GM23338 (cell line): ENCODE data around the gene VANGL1. TPM values are rescaled to one million over a fixed set of nuclear protein-coding genes. Genes with fewer than 3 reads are reported as not detected.

ENCODE experiments used
- ATAC-seq: fragments of 200-7000 bp; cut with Tn5 transposase; 3 replicates; pipeline ENCODE4 v1.9.1; 2020
- DNase-seq: peaks from one replicate; pipeline ENCODE4 v3.0.0-alpha.2; 2015; ENCODE audit warnings: low spot score
- H2AFZ ChIP-seq: fragments of 200-600 bp; sonication (generic); 2 replicates; pipeline ENCODE4 v1.8.0; 2016; ENCODE audit warnings: antibody characterized with exemption, mild to moderate bottlenecking, moderate library complexity
- H3F3A ChIP-seq: fragments of 200-600 bp; sonication (generic); replicated peaks from 2 replicates; pipeline ENCODE4 v1.8.0; 2017; ENCODE audit warnings: antibody characterized with exemption, mixed run types, low read depth
- H3K27ac ChIP-seq: fragments of 200-600 bp; sonication (generic); 2 replicates; pipeline ENCODE4 v1.6.1; 2016; ENCODE audit warnings: low read depth
- H3K27me3 ChIP-seq: fragments of 200-600 bp; sonication (generic); 2 replicates; pipeline ENCODE4 v1.8.0; 2016; ENCODE audit warnings: mild to moderate bottlenecking, mixed run types, moderate library complexity; ENCODE audit not compliant: insufficient read depth
- H3K36me3 ChIP-seq: fragments of 200-600 bp; sonication (generic); 2 replicates; pipeline ENCODE4 v1.8.0; 2016; ENCODE audit warnings: mild to moderate bottlenecking; ENCODE audit not compliant: insufficient read depth
- H3K4me1 ChIP-seq: fragments of 200-600 bp; sonication (generic); 2 replicates; pipeline ENCODE4 v1.8.0; 2016; ENCODE audit warnings: mild to moderate bottlenecking, moderate library complexity; ENCODE audit not compliant: insufficient read depth
- H3K4me2 ChIP-seq: fragments of 200-600 bp; sonication (generic); 2 replicates; pipeline ENCODE4 v1.7.1; 2017; ENCODE audit warnings: mixed run types
- H3K4me3 ChIP-seq: fragments of 200-600 bp; sonication (generic); 2 replicates; pipeline ENCODE4 v1.6.1; 2016; ENCODE audit warnings: mixed run types
- H3K79me2 ChIP-seq: fragments of 200-600 bp; sonication (generic); replicated peaks from 2 replicates; pipeline ENCODE4 v1.8.0; 2017; ENCODE audit warnings: mild to moderate bottlenecking; ENCODE audit not compliant: insufficient read depth
- H3K9me2 ChIP-seq: fragments of 200-600 bp; sonication (generic); 2 replicates; pipeline ENCODE4 v1.8.0; 2017; ENCODE audit not compliant: insufficient read depth
- H4K20me1 ChIP-seq: fragments of 200-600 bp; sonication (generic); replicated peaks from 2 replicates; pipeline ENCODE4 v1.8.0; 2017; ENCODE audit warnings: mild to moderate bottlenecking; ENCODE audit not compliant: insufficient read depth
- H3K27ac Mint-ChIP-seq: 2 replicates; pipeline ENCODE4 v1.8.0; 2020; ENCODE audit warnings: inconsistent platforms, mild to moderate bottlenecking, moderate library complexity, mixed read lengths
- H3K27me3 Mint-ChIP-seq: 3 replicates; pipeline ENCODE4 v1.8.0; 2022; ENCODE audit warnings: low read depth, mild to moderate bottlenecking, moderate library complexity, mixed read lengths, inconsistent platforms; ENCODE audit not compliant: insufficient read depth, poor library complexity
- H3K36me3 Mint-ChIP-seq: 3 replicates; pipeline ENCODE4 v1.8.0; 2021; ENCODE audit warnings: low read depth, mild to moderate bottlenecking, inconsistent platforms, moderate library complexity, mixed read lengths
- H3K4me1 Mint-ChIP-seq: 3 replicates; pipeline ENCODE4 v1.8.0; 2020; ENCODE audit warnings: mild to moderate bottlenecking, inconsistent platforms, mixed read lengths
- H3K4me3 Mint-ChIP-seq: 3 replicates; pipeline ENCODE4 v1.8.0; 2021; ENCODE audit warnings: moderate library complexity, mild to moderate bottlenecking, inconsistent platforms, mixed read lengths
- H3K9me3 Mint-ChIP-seq: 3 replicates; pipeline ENCODE4 v1.8.0; 2020; ENCODE audit warnings: moderate library complexity, mild to moderate bottlenecking, inconsistent platforms, mixed read lengths
- CREB1 ChIP-seq: fragments of 250-450 bp; sonication (Bioruptor Pico); IDR thresholded peaks from 2 replicates; pipeline ENCODE4 v1.5.0; 2020; ENCODE audit warnings: low read depth, mild to moderate bottlenecking, moderate library complexity
- CTCF ChIP-seq, 2 experiments: fragments of 200-600 bp in 1 of 2; sonication (generic) in 1 of 2; conservative IDR thresholded peaks; 2 replicates each; pipeline versions ENCODE4 v1.5.1 to v1.6.1; 2016 to 2017; ENCODE audit warnings: antibody characterized with exemption in 2 of 2, low read depth in 2 of 2, mild to moderate bottlenecking in 2 of 2, moderate library complexity in 1 of 2
- EZH2 ChIP-seq: fragments of 200-600 bp; sonication (generic); IDR thresholded peaks from one replicate; pipeline ENCODE4 v1.8.0; 2017; ENCODE audit warnings: antibody characterized with exemption, mild to moderate bottlenecking, low read depth; ENCODE audit not compliant: unreplicated experiment
- EZH2phosphoT487 ChIP-seq: fragments of 200-600 bp; sonication (generic); IDR thresholded peaks from one replicate; pipeline ENCODE4 v1.8.1; 2018; ENCODE audit warnings: antibody characterized with exemption; ENCODE audit not compliant: unreplicated experiment
- JUNB ChIP-seq: IDR thresholded peaks from one replicate; pipeline ENCODE4 v1.6.1; 2016; ENCODE audit warnings: antibody characterized with exemption; ENCODE audit not compliant: unreplicated experiment
- POLR2AphosphoS5 ChIP-seq: IDR thresholded peaks from 2 replicates; pipeline ENCODE4 v1.6.1; 2016; ENCODE audit warnings: antibody characterized with exemption, low read depth
- STAT1 ChIP-seq: IDR thresholded peaks from one replicate; pipeline ENCODE4 v1.6.1; 2016; ENCODE audit warnings: antibody characterized with exemption; ENCODE audit not compliant: unreplicated experiment
- ZNF114 ChIP-seq: fragments of 250-450 bp; sonication (Bioruptor Pico); IDR thresholded peaks from 2 replicates; pipeline ENCODE4 v1.5.0; 2020; ENCODE audit warnings: mild to moderate bottlenecking, moderate library complexity
- ZNF331 ChIP-seq: fragments of 250-450 bp; sonication (Bioruptor Pico); IDR thresholded peaks from 2 replicates; pipeline ENCODE4 v1.5.0; 2020; ENCODE audit warnings: low read depth, mild to moderate bottlenecking, moderate library complexity
- ZNF462 ChIP-seq: fragments of 250-450 bp; sonication (Bioruptor Pico); IDR thresholded peaks from 2 replicates; pipeline ENCODE4 v1.5.0; 2020; ENCODE audit warnings: mild to moderate bottlenecking, moderate library complexity
- polyA plus RNA-seq: library from polyadenylated mRNA; unstranded; fragments of >200 nt; fragmentation: Nextera tagmentation; extraction: Ambion mirVana; gene quantifications from 2 replicates; pipeline ENCODE4 v1.2.1, GENCODE V29; 2016
- total RNA-seq: library from RNA; depleted of rRNA; stranded (reverse); fragments of >200 nt; shearing (Covaris generic); gene quantifications from 2 replicates; pipeline ENCODE4 v1.2.3, GENCODE V29; 2014

Gene VANGL1
- total and polyA plus RNA-seq, 2 experiments from 2014 or later = 4.4 to 14.4 TPM

- no peak for TF ChIP-seq ZNF462 (CRISPR knock-in tag)
- TF ChIP-seq EZH2 = no peak
Observed at GRCh38 chr1:115651391-115651790, 9.6 kb downstream of the VANGL1 start (continued).

- no peaks in the 10 kb centered on the region for H3K36me3 ChIP-seq
- no peaks in the 10 kb centered on the region for H3F3A ChIP-seq
- DNase-seq = no peak
- H2AFZ ChIP-seq = no peak overlapping the region
- no peak for ATAC-seq
- Mint-ChIP-seq H3K27ac (no peak overlapping the region), H3K36me3 (peaks cover 16% of the 10 kb centered on the region), H3K27me3 (peaks cover 2% of the 10 kb centered on the region), H3K4me3 (no peak overlapping the region), H3K4me1 (peaks cover 26% of the 10 kb centered on the region), H3K9me3 (no peaks in the 10 kb centered on the region)
- H4K20me1 ChIP-seq = no peaks in the 10 kb centered on the region; the same call in 1 of the 2 replicates
- no peak overlapping the region for H3K4me2 ChIP-seq
- no peak overlapping the region for H3K4me3 ChIP-seq
- peaks cover 5% of the 10 kb centered on the region; the same call in 1 of the 2 replicates for H3K9me2 ChIP-seq
- no peak overlapping the region for H3K27ac ChIP-seq
- H3K4me1 ChIP-seq = peaks cover 57% of the 10 kb centered on the region
- no peaks in the 10 kb centered on the region for H3K27me3 ChIP-seq
- peaks cover 68% of the 10 kb centered on the region for H3K79me2 ChIP-seq
- TF ChIP-seq EZH2phosphoT487 = no peak
- no peak for TF ChIP-seq STAT1
- no peak for TF ChIP-seq CREB1 (CRISPR knock-in tag)
- no peak for TF ChIP-seq ZNF331 (CRISPR knock-in tag)
- no peak for TF ChIP-seq ZNF114 (CRISPR knock-in tag)
- TF ChIP-seq POLR2AphosphoS5 = no peak
- no peak for TF ChIP-seq EZH2
- TF ChIP-seq JUNB = no peak
- no peak for TF ChIP-seq CTCF (conservative IDR thresholded peaks at IDR 0.05; ENCODE audit: low read depth in 2 of 2)
Observed at GRCh38 chr1:115652236-115652788, 10.5 kb downstream of the VANGL1 start.
